Measurements from ENCODE around the gene RBM25.
A peak's percentile ranks its signal among the peaks of the same experiment; 100 is the strongest.

Gene RBM25

DNA sequence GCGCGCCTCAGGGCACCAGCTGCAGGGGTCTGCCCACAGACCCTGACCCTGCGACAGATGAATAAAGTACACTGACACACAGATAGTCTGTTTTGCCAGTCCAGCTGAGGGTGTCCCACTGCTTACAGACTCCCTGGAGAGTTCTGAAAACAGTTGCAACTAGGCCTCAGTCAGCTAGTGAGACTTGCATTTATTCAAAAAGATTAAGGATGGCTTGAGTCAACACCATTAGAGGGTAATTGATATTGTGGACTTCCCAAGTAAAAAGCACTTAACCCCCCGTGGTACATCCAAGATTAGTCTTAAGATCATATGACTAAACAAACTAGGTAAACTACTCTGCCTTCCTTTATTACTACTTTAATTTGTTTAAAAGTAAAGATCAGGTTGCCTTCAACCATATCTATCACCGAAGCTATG, 66.8 kb downstream of the RBM25 start:
- H3K27ac ChIP-seq (ENCODE audit: low read depth, low read length): peak overlapping the region; percentile 87
- H3K18ac ChIP-seq (ENCODE audit: low read length): no peak overlapping the region
- no peak overlapping the region for H4K5ac ChIP-seq (ENCODE audit: low read length)
- peak; percentile 82 for DNase-seq
- no peaks in the 10 kb centered on the region for H3K27me3 ChIP-seq (ENCODE audit: insufficient read depth, low read length, poor library complexity)
- H2BK5ac ChIP-seq (ENCODE audit: low read length): no peak overlapping the region
- H3K23ac ChIP-seq (ENCODE audit: low read length): no peak overlapping the region
- WGBS (ENCODE audit: extremely low coverage, insufficient coverage, low lambda C conversion rate): no CpG with 5 or more reads among the region's 5 CpGs
- H2AK5ac ChIP-seq (ENCODE audit: low read length): no peak overlapping the region
- H3K4me2 ChIP-seq (ENCODE audit: low read length): no peak overlapping the region
- no peak overlapping the region for H3K56ac ChIP-seq (ENCODE audit: low read length)
- no peak overlapping the region for H2BK120ac ChIP-seq (ENCODE audit: low read depth, low read length)
- no peak overlapping the region for H2BK15ac ChIP-seq (replicated peaks; ENCODE audit: low read depth)
- no peak overlapping the region for H3K4ac ChIP-seq (ENCODE audit: low read depth, low read length)
- H3K79me1 ChIP-seq (ENCODE audit: low read length): no peaks in the 10 kb centered on the region
- H3K36me3 ChIP-seq (ENCODE audit: control insufficient read depth, insufficient read depth, low read length): no peaks in the 10 kb centered on the region
- no peak overlapping the region for H4K8ac ChIP-seq (ENCODE audit: low read depth, low read length)
- no peak overlapping the region for H3K4me3 ChIP-seq (ENCODE audit: low read length)
- H3K9ac ChIP-seq (ENCODE audit: low read length): no peak overlapping the region
- peaks cover 5% of the 10 kb centered on the region for H3K4me1 ChIP-seq (ENCODE audit: control insufficient read depth, low read depth, low read length)
- no peaks in the 10 kb centered on the region for H3K79me2 ChIP-seq (ENCODE audit: control insufficient read depth, insufficient read depth, low read length)

DNA sequence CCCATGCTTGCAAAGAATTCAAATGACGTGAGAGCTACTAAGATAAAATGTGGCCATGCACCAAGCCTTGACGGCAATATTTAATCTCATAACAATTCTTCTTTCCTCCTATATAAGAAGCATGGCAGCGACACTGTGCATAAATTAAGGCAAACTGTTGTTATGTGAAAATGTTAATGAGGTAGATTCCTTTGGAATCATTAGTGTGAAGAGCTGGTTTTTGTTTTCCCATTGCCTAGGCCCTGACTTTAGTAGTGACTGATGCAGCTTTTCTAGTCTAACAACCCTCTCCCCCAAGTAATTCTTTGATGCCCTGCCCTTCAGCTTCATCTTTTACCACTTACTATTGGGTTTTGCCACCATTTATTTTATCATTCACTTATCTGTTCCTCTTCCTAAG, 67.4 kb downstream of the RBM25 start:
- no peak overlapping the region for H2BK120ac ChIP-seq (ENCODE audit: low read depth, low read length)
- H3K4me2 ChIP-seq (ENCODE audit: low read length): no peak overlapping the region
- no peak overlapping the region for H3K23ac ChIP-seq (ENCODE audit: low read length)
- no peaks in the 10 kb centered on the region for H3K79me1 ChIP-seq (ENCODE audit: low read length)
- H3K4ac ChIP-seq (ENCODE audit: low read depth, low read length): no peak overlapping the region
- H3K79me2 ChIP-seq (ENCODE audit: control insufficient read depth, insufficient read depth, low read length): no peaks in the 10 kb centered on the region
- H3K9ac ChIP-seq (ENCODE audit: low read length): no peak overlapping the region
- H3K27me3 ChIP-seq (ENCODE audit: insufficient read depth, low read length, poor library complexity): no peaks in the 10 kb centered on the region
- peaks cover 5% of the 10 kb centered on the region for H3K4me1 ChIP-seq (ENCODE audit: control insufficient read depth, low read depth, low read length)
- peak; percentile 41 for DNase-seq
- no peak overlapping the region for H3K18ac ChIP-seq (ENCODE audit: low read length)
- no peak overlapping the region for H2BK5ac ChIP-seq (ENCODE audit: low read length)
- H4K8ac ChIP-seq (ENCODE audit: low read depth, low read length): no peak overlapping the region
- H2BK15ac ChIP-seq (replicated peaks; ENCODE audit: low read depth): no peak overlapping the region
- peak overlapping the region; percentile 39 for H3K27ac ChIP-seq (ENCODE audit: low read depth, low read length)
- H4K5ac ChIP-seq (ENCODE audit: low read length): no peak overlapping the region
- H2AK5ac ChIP-seq (ENCODE audit: low read length): no peak overlapping the region
- no peak overlapping the region for H3K4me3 ChIP-seq (ENCODE audit: low read length)
- H3K56ac ChIP-seq (ENCODE audit: low read length): no peak overlapping the region
- H3K36me3 ChIP-seq (ENCODE audit: control insufficient read depth, insufficient read depth, low read length): no peaks in the 10 kb centered on the region
- no CpG with 5 or more reads among the region's 3 CpGs for WGBS (ENCODE audit: extremely low coverage, insufficient coverage, low lambda C conversion rate)

- H3K36me3 ChIP-seq (ENCODE audit: control insufficient read depth, insufficient read depth, low read length): no peaks in the 10 kb centered on the region
- peaks cover 6% of the 10 kb centered on the region for H3K79me1 ChIP-seq (ENCODE audit: low read length)
Observed at GRCh38 chr14:73133795-73134194, 75.5 kb downstream of the RBM25 start.

DNA sequence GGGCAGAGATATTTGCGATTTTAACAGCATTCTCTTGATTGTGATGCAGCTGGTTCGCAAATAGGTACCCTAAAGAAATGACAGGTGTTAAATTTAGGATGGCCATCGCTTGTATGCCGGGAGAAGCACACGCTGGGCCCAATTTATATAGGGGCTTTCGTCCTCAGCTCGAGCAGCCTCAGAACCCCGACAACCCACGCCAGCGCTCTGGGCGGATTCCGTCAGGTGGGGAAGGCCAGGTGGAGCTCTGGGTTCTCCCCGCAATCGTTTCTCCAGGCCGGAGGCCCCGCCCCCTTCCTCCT, 77.7 kb downstream of the RBM25 start:
- Histone ChIP-seq H3K23ac (ENCODE audit: low read length) (no peak overlapping the region), H3K4me2 (ENCODE audit: low read length) (peak overlapping the region; percentile 27), H3K79me2 (ENCODE audit: control insufficient read depth, insufficient read depth, low read length) (peaks cover 12% of the 10 kb centered on the region), H2BK15ac (replicated peaks; ENCODE audit: low read depth) (no peak overlapping the region), H2BK5ac (ENCODE audit: low read length) (no peak overlapping the region), H3K4me3 (ENCODE audit: low read length) (no peak overlapping the region), H3K27me3 (ENCODE audit: insufficient read depth, low read length, poor library complexity) (no peaks in the 10 kb centered on the region), H3K18ac (ENCODE audit: low read length) (no peak overlapping the region), H3K27ac (ENCODE audit: low read depth, low read length) (no peak overlapping the region), H3K56ac (ENCODE audit: low read length) (no peak overlapping the region), H2AK5ac (ENCODE audit: low read length) (no peak overlapping the region), H3K36me3 (ENCODE audit: control insufficient read depth, insufficient read depth, low read length) (no peaks in the 10 kb centered on the region), H3K4me1 (ENCODE audit: control insufficient read depth, low read depth, low read length) (peaks cover 2% of the 10 kb centered on the region), H4K8ac (ENCODE audit: low read depth, low read length) (no peak overlapping the region), H3K9ac (ENCODE audit: low read length) (no peak overlapping the region), H4K5ac (ENCODE audit: low read length) (no peak overlapping the region), H3K79me1 (ENCODE audit: low read length) (peaks cover 10% of the 10 kb centered on the region), H2BK120ac (ENCODE audit: low read depth, low read length) (no peak overlapping the region), H3K4ac (ENCODE audit: low read depth, low read length) (no peak overlapping the region)
- DNase-seq: no peak
- no CpG with 5 or more reads among the region's 16 CpGs for WGBS (ENCODE audit: extremely low coverage, insufficient coverage, low lambda C conversion rate)

More at GRCh38 chr14:73133795-73134194, 75.5 kb downstream of the RBM25 start:
- Histone ChIP-seq H3K4me1 (ENCODE audit: control insufficient read depth, low read depth, low read length) (peaks cover 2% of the 10 kb centered on the region), H2BK15ac (replicated peaks; ENCODE audit: low read depth) (no peak overlapping the region), H4K8ac (ENCODE audit: low read depth, low read length) (no peak overlapping the region), H3K23ac (ENCODE audit: low read length) (no peak overlapping the region), H3K4ac (ENCODE audit: low read depth, low read length) (no peak overlapping the region), H3K79me2 (ENCODE audit: control insufficient read depth, insufficient read depth, low read length) (peaks cover 8% of the 10 kb centered on the region), H3K4me3 (ENCODE audit: low read length) (no peak overlapping the region), H3K9ac (ENCODE audit: low read length) (no peak overlapping the region), H3K18ac (ENCODE audit: low read length) (no peak overlapping the region), H3K4me2 (ENCODE audit: low read length) (no peak overlapping the region), H2BK120ac (ENCODE audit: low read depth, low read length) (no peak overlapping the region), H4K5ac (ENCODE audit: low read length) (no peak overlapping the region), H3K27ac (ENCODE audit: low read depth, low read length) (no peak overlapping the region), H3K56ac (ENCODE audit: low read length) (no peak overlapping the region), H2BK5ac (ENCODE audit: low read length) (no peak overlapping the region), H3K27me3 (ENCODE audit: insufficient read depth, low read length, poor library complexity) (no peaks in the 10 kb centered on the region), H2AK5ac (ENCODE audit: low read length) (no peak overlapping the region)
- peak; percentile 68 for DNase-seq
- WGBS (ENCODE audit: extremely low coverage, insufficient coverage, low lambda C conversion rate): no CpG with 5 or more reads among the region's 3 CpGs

DNA sequence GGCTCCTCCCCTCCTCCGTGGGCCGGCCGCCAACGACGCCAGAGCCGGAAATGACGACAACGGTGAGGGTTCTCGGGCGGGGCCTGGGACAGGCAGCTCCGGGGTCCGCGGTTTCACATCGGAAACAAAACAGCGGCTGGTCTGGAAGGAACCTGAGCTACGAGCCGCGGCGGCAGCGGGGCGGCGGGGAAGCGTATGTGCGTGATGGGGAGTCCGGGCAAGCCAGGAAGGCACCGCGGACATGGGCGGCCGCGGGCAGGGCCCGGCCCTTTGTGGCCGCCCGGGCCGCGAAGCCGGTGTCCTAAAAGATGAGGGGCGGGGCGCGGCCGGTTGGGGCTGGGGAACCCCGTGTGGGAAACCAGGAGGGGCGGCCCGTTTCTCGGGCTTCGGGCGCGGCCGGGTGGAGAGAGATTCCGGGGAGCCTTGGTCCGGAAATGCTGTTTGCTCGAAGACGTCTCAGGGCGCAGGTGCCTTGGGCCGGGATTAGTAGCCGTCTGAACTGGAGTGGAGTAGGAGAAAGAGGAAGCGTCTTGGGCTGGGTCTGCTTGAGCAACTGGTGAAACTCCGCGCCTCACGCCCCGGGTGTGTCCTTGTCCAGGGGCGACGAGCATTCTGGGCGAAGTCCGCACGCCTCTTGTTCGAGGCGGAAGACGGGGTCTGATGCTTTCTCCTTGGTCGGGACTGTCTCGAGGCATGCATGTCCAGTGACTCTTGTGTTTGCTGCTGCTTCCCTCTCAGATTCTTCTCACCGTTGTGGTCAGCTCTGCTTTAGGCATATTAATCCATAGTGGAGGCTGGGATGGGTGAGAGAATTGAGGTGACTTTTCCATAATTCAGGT, 78.3 kb downstream of the RBM25 start, which contains the start of gene PSEN1:
Gene PSEN1, plus strand, starts transcription at position 121 of the 839 bp plus-strand sequence. CDS start 11,513 bp downstream, outside the sequence.
- Histone ChIP-seq H2AK5ac (ENCODE audit: low read length) (no peak within 1 kb of the TSS), H3K4me1 (ENCODE audit: control insufficient read depth, low read depth, low read length) (peaks cover 2% of the 10 kb centered on the region), H3K4ac (ENCODE audit: low read depth, low read length) (no peak within 1 kb of the TSS), H3K27me3 (ENCODE audit: insufficient read depth, low read length, poor library complexity) (no peaks in the 10 kb centered on the region), H3K18ac (ENCODE audit: low read length) (peak within 1 kb of the TSS; percentile 96), H3K79me2 (ENCODE audit: control insufficient read depth, insufficient read depth, low read length) (peaks cover 13% of the 10 kb centered on the region), H3K27ac (ENCODE audit: low read depth, low read length) (peak within 1 kb of the TSS; percentile 79), H3K36me3 (ENCODE audit: control insufficient read depth, insufficient read depth, low read length) (no peaks in the 10 kb centered on the region), H2BK15ac (replicated peaks; ENCODE audit: low read depth) (no peak within 1 kb of the TSS), H3K9ac (ENCODE audit: low read length) (peak within 1 kb of the TSS; percentile 78), H3K23ac (ENCODE audit: low read length) (peak within 1 kb of the TSS; percentile 97), H3K56ac (ENCODE audit: low read length) (peak within 1 kb of the TSS; percentile 87), H4K8ac (ENCODE audit: low read depth, low read length) (no peak within 1 kb of the TSS), H4K5ac (ENCODE audit: low read length) (no peak within 1 kb of the TSS), H3K4me3 (ENCODE audit: low read length) (peak within 1 kb of the TSS; percentile 70), H2BK120ac (ENCODE audit: low read depth, low read length) (no peak within 1 kb of the TSS), H3K79me1 (ENCODE audit: low read length) (peaks cover 11% of the 10 kb centered on the region), H3K4me2 (ENCODE audit: low read length) (peak within 1 kb of the TSS; percentile 81), H2BK5ac (ENCODE audit: low read length) (no peak within 1 kb of the TSS)
- WGBS (ENCODE audit: extremely low coverage, insufficient coverage, low lambda C conversion rate): no CpG with 5 or more reads among the region's 71 CpGs
- DNase-seq: peak; percentile 95
